PC-9 (cell line): ENCODE results near the gene B4GALNT3. TPM values are rescaled to one million over a fixed set of nuclear protein-coding genes. Genes with fewer than 3 reads are reported as not detected.

Experiments used
- BruUV-seq: library from RNA; stranded (reverse); fragments of 400-500 nt; replicated peaks from 2 replicates; lab custom pipeline; 2021; lab: Mats Ljungman, UMichigan
- CTCF ChIA-PET: fragments of 300-600 bp; sonication (Branson Sonifier 250); formaldehyde crosslinking; loops from one replicate; lab custom pipeline; 2022; ENCODE audit warnings: antibody characterized with exemption; lab: Charles Lee
- POLR2A ChIA-PET: fragments of 300-600 bp; sonication (Branson Sonifier 250); formaldehyde crosslinking; loops from one replicate; lab custom pipeline; 2022; ENCODE audit warnings: antibody characterized with exemption; ENCODE audit not compliant: unreplicated experiment; lab: Charles Lee
- DNase-seq, 2 experiments: peaks; one replicate each; pipeline versions ENCODE4 v3.0.0 to v3.0.0-alpha.2; 2015 to 2022; ENCODE audit warnings: mixed read lengths in 1 of 2
- H2AFZ ChIP-seq: fragments of 200-600 bp; sonication (generic); 2 replicates; pipeline ENCODE4 v1.8.1; 2017; ENCODE audit warnings: antibody characterized with exemption
- H3F3A ChIP-seq: fragments of 200-600 bp; sonication (generic); 2 replicates; pipeline ENCODE4 v1.8.1; 2017; ENCODE audit warnings: antibody characterized with exemption, mild to moderate bottlenecking, low read depth; ENCODE audit not compliant: insufficient read depth
- H3K27ac ChIP-seq: fragments of 200-600 bp; sonication (generic); 2 replicates; pipeline ENCODE4 v1.6.1; 2016; ENCODE audit warnings: mixed run types
- H3K27me3 ChIP-seq: fragments of 200-600 bp; sonication (generic); 2 replicates; pipeline ENCODE4 v1.6.1; 2016; ENCODE audit warnings: low read depth, mixed run types; ENCODE audit not compliant: insufficient read depth
- H3K36me3 ChIP-seq: fragments of 200-600 bp; sonication (generic); 2 replicates; pipeline ENCODE4 v1.6.1; 2016; ENCODE audit warnings: low read depth, mixed run types
- H3K4me1 ChIP-seq: fragments of 200-600 bp; sonication (generic); replicated peaks from 2 replicates; pipeline ENCODE4 v1.6.1; 2016; ENCODE audit warnings: mixed run types; ENCODE audit not compliant: insufficient read depth
- H3K4me2 ChIP-seq: fragments of 200-600 bp; sonication (generic); 2 replicates; pipeline ENCODE4 v1.6.1; 2017; ENCODE audit warnings: mixed run types
- H3K4me3 ChIP-seq: fragments of 200-600 bp; sonication (generic); 2 replicates; pipeline ENCODE4 v1.6.1; 2016; ENCODE audit warnings: mixed run types
- H3K79me2 ChIP-seq: fragments of 200-600 bp; sonication (generic); 2 replicates; pipeline ENCODE4 v1.6.1; 2017; ENCODE audit warnings: low read depth, mixed run types
- H3K9me2 ChIP-seq: fragments of 200-600 bp; sonication (generic); 2 replicates; pipeline ENCODE4 v1.8.1; 2017; ENCODE audit warnings: mild to moderate bottlenecking; ENCODE audit not compliant: insufficient read depth
- H3K9me3 ChIP-seq: fragments of 200-600 bp; sonication (generic); 2 replicates; pipeline ENCODE4 v1.8.1; 2016; ENCODE audit warnings: low read depth; ENCODE audit not compliant: insufficient read depth
- H4K20me1 ChIP-seq: fragments of 200-600 bp; sonication (generic); 2 replicates; pipeline ENCODE4 v1.8.1; 2017; ENCODE audit not compliant: insufficient read depth
- EZH2 ChIP-seq: fragments of 200-600 bp; sonication (generic); IDR thresholded peaks from 2 replicates; pipeline ENCODE4 v1.8.0; 2017; ENCODE audit warnings: antibody characterized with exemption, low read depth
- intact Hi-C: fragments of 100-400 bp; cut with micrococcal nuclease; formaldehyde crosslinking; loops from one replicate; pipeline ENCODE4 v1.10.0; 2022; ENCODE audit not compliant: unreplicated experiment
- total RNA-seq: library from RNA; stranded (reverse); gene quantifications from 2 replicates; pipeline ENCODE4 v1.2.3, GENCODE V29; 2021
- TF ChIP-seq, protein P1 (sequence below): fragments of 200-600 bp; sonication (generic); conservative IDR thresholded peaks from 2 replicates; pipeline ENCODE4 v1.6.1; 2017; ENCODE audit warnings: mixed run types, antibody characterized with exemption, mild to moderate bottlenecking, moderate library complexity

B4GALNT3 gene
- total RNA-seq, 1 experiment from 2014 or later = 8.0 TPM

DNA sequence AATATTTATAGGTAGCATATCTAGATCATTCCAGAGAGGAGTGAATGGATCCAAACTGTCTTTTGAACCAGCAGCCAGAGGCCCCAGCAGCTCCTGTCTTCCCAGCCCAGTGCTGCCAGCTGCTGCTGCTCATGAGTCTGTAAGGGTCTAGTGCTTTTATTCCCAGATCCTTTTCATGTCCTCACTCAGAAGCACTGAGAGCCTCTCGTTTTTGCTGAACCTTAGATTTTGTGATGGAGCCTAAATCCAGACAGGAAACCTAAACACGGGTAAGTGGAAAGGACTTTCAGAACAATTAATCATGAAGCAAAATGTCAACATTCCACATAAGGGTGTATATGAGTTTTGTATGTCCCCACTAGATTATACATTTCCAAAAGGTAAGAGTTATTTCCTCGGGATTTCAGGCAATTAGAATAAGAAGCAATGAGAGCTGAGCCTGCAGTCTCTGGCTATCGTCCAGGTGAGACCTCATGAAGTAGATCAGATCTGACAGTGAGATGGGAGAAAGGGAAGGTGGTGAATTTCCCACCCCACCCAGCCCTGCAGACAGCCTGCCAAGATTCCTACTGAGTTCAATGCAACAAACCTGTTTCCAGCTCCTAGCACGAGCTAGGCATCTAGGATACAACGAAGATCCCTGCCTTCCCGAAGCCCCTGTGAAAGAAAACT, 119.1 kb downstream of the B4GALNT3 start:
- ChIA-PET CTCF (interaction anchor here (1.0 to 1.1 kb wide), 2 partner anchors 55 to 126 kb away, joined by 5 read pairs; no protein-coding TSS in a partner anchor), POLR2A (interaction anchor here (0.6 kb wide), 1 partner anchor 8 kb away, joined by 3 read pairs; no protein-coding TSS in a partner anchor)
- DNase-seq = peak; percentile 25 to 38
- H3K9me2 ChIP-seq = no peaks in the 10 kb centered on the region
- peaks cover 10% of the 10 kb centered on the region; the same call in 1 of the 2 replicates for H3F3A ChIP-seq
- H3K4me1 ChIP-seq = peaks cover 7% of the 10 kb centered on the region
- no peaks in the 10 kb centered on the region for H3K79me2 ChIP-seq
- H3K27me3 ChIP-seq = no peaks in the 10 kb centered on the region
- BruUV-seq = no TSS peak
- H2AFZ ChIP-seq = no peak overlapping the region
- H3K9me3 ChIP-seq = no peaks in the 10 kb centered on the region
- H3K4me3 ChIP-seq = no peak overlapping the region
- TF ChIP-seq, protein P1, sequence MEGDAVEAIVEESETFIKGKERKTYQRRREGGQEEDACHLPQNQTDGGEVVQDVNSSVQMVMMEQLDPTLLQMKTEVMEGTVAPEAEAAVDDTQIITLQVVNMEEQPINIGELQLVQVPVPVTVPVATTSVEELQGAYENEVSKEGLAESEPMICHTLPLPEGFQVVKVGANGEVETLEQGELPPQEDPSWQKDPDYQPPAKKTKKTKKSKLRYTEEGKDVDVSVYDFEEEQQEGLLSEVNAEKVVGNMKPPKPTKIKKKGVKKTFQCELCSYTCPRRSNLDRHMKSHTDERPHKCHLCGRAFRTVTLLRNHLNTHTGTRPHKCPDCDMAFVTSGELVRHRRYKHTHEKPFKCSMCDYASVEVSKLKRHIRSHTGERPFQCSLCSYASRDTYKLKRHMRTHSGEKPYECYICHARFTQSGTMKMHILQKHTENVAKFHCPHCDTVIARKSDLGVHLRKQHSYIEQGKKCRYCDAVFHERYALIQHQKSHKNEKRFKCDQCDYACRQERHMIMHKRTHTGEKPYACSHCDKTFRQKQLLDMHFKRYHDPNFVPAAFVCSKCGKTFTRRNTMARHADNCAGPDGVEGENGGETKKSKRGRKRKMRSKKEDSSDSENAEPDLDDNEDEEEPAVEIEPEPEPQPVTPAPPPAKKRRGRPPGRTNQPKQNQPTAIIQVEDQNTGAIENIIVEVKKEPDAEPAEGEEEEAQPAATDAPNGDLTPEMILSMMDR = no peak
- no peak for TF ChIP-seq EZH2
- no peak overlapping the region for H3K27ac ChIP-seq
- intact Hi-C loops = no loop called here
- H4K20me1 ChIP-seq = no peaks in the 10 kb centered on the region
- no peaks in the 10 kb centered on the region for H3K36me3 ChIP-seq
- no peak overlapping the region for H3K4me2 ChIP-seq

DNA sequence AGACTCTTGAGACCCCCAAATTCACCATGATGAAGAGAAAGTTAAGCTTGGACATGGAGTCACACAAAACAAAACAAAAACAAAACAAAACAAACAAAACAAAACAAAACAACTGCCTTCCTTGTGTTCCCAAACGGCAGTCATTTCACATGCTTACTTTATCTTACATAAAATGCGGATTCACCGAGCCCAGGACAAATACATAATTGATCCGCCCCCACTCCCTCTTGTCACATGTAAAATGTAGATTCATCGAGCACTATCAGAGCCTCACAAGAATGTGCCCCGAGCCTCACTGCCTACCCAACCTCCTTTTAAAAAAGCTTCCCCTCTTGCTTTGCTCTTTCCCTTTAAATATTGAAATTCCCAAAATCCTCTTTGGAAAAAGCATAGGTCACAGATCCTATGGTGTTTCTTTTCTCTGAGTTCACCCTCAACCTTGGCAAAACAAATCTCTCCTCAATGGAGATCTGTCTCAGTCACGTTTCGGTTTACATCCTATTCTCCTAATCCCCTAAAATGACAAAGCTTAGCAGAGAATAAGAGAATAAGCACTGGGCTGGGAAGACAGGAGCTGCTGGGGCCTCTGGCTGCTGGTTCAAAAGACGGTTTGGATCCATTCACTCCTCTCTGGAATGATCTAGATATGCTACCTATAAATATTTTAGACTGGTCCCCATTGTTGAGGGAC, 119.8 kb downstream of the B4GALNT3 start:
- H3K36me3 ChIP-seq = no peaks in the 10 kb centered on the region
- no peaks in the 10 kb centered on the region for H4K20me1 ChIP-seq
- H3K27me3 ChIP-seq = no peaks in the 10 kb centered on the region
- H3K4me3 ChIP-seq = no peak overlapping the region
- no peak for DNase-seq
- H3K79me2 ChIP-seq = no peaks in the 10 kb centered on the region
- BruUV-seq = no TSS peak
- H3K9me3 ChIP-seq = no peaks in the 10 kb centered on the region
- TF ChIP-seq EZH2 = no peak
- TF ChIP-seq, protein P1 = no peak
- intact Hi-C loops = no loop called here
- no peak overlapping the region for H3K27ac ChIP-seq
- CTCF ChIA-PET = interaction anchor here (1.0 to 1.1 kb wide), 2 partner anchors 55 to 127 kb away, joined by 5 read pairs; no protein-coding TSS in a partner anchor
- H3K4me2 ChIP-seq = no peak overlapping the region
- H3K4me1 ChIP-seq = peaks cover 7% of the 10 kb centered on the region
- H3K9me2 ChIP-seq = no peaks in the 10 kb centered on the region
- peaks cover 10% of the 10 kb centered on the region; the same call in 1 of the 2 replicates for H3F3A ChIP-seq
- POLR2A ChIA-PET = interaction anchor here (0.6 kb wide), 1 partner anchor 8 kb away, joined by 3 read pairs; no protein-coding TSS in a partner anchor
- H2AFZ ChIP-seq = no peak overlapping the region

DNA sequence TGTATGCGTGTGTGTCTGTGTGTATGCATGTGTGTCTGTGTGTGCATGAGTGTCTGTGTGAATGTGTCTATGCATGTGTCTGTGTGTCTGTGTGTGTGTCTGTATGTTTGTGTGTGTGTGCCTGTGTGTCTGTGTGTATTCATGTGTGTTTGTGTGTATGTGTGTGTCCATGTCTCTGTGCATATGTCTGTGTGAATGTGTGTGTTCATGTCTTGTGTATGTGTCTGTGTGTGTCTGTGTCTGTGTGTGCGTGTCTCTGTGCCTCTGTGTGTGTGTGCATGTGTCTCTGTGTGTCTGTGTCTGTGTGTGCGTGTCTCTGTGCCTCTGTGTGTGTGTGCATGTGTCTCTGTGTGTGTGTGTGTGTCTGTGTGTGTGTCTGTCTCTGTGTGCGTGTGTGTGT, 121.1 kb downstream of the B4GALNT3 start:
- CTCF ChIA-PET = no interaction called here
- DNase-seq = no peak
- H3K27ac ChIP-seq = no peak overlapping the region
- no peaks in the 10 kb centered on the region for H3K27me3 ChIP-seq
- no peak for TF ChIP-seq EZH2
- TF ChIP-seq, protein P1 = no peak
- no peaks in the 10 kb centered on the region for H3K9me2 ChIP-seq
- H3K9me3 ChIP-seq = no peaks in the 10 kb centered on the region
- H3K36me3 ChIP-seq = no peaks in the 10 kb centered on the region
- no peaks in the 10 kb centered on the region for H4K20me1 ChIP-seq
- intact Hi-C loops = no loop called here
- no peak overlapping the region for H2AFZ ChIP-seq
- peaks cover 10% of the 10 kb centered on the region; the same call in 1 of the 2 replicates for H3F3A ChIP-seq
- H3K4me1 ChIP-seq = peaks cover 7% of the 10 kb centered on the region
- BruUV-seq = no TSS peak
- POLR2A ChIA-PET = no interaction called here
- H3K4me2 ChIP-seq = no peak overlapping the region
- no peak overlapping the region for H3K4me3 ChIP-seq
- H3K79me2 ChIP-seq = no peaks in the 10 kb centered on the region
